ENCODE results near the gene PGK2.

The PGK2 gene

DNA sequence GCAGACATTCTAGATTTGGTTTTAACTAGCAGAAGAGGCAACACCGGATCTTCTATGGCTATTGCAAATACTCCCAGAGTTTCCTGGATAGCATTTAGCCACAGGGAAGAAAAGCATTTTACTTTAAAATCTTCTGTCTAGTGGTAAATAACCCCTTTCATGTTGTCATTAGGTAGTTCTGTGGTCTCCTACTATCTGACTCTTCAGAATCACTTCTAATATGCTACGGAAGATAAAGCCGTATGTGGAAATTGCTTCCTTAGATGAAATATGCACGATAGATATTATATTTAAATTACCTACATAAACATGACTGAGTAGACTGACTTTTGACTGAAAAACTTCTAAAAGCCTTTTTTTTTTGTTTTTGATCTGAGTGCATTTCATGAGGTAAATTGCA, 43.7 kb downstream of the PGK2 start:
- H3K4me3 ChIP-seq (replicated peaks; ENCODE audit: low read depth, low read length), result no peak overlapping the region
- no peak for TF ChIP-seq CTCF (IDR thresholded peaks at IDR 0.05; ENCODE audit: low read depth, low read length, missing control alignments)
- DNase-seq (ENCODE audit: extremely low read depth, low read depth), result no peak

DNA sequence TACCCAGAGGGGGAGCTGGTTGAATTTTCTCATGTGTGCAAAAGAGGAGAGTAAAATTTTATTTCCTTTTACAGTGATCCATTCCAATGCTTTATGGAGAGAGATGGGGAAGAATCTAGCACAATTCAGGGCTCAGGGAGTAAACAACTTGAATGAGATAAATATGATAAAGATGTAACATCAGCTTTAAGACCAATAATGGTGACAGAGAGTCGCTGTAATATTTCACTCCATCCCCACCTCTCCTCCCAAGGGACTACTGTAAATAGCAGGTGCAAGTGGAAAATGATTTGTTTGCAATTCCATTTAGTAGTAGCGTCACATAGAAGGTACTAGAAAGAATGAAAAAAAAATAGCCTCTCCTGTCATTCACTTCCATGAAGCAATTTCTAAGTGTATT, 47.7 kb downstream of the PGK2 start:
- DNase-seq (ENCODE audit: extremely low read depth, low read depth), result no peak
- H3K4me3 ChIP-seq (replicated peaks; ENCODE audit: low read depth, low read length), result no peak overlapping the region
- no peak for TF ChIP-seq CTCF (IDR thresholded peaks at IDR 0.05; ENCODE audit: low read depth, low read length, missing control alignments)

DNA sequence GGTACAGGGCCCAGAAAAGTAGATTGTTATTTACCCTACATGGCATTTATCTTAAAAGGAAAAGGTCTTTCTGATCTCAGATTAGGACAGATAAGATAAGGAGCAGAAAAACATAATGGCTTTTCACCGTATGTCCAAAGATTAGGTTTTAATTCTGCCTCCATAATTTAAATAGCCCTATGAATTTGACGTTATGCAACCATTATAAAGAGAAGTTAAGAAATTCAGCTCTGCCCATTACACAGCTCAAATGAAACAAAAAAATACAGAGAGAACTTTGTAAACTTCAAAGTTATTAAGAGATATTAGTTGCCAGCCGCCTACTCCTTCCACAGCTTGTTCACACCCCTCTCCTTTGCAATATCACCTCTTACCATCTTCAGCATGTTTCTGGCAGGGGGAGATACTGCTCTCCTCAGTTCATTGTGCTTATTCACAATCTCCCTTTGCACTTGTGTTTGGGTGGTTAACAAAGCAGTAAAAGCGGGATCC, 51.0 kb downstream of the PGK2 start:
- no peak for DNase-seq (ENCODE audit: extremely low read depth, low read depth)
- TF ChIP-seq CTCF (IDR thresholded peaks at IDR 0.05; ENCODE audit: low read depth, low read length, missing control alignments), result no peak
- H3K4me3 ChIP-seq (replicated peaks; ENCODE audit: low read depth, low read length), result no peak overlapping the region
